MM.1S (cell line): Measurements from ENCODE around the gene CNTN5.

Experiments
- DNase-seq: peaks from one replicate; pipeline ENCODE4 v3.0.0-alpha.2; 2015
- H2AFZ ChIP-seq: fragments of 300-600 bp; sonication (generic); 2 replicates; pipeline ENCODE4 v1.6.0; 2016; ENCODE audit warnings: antibody characterized with exemption, low read length
- H3F3A ChIP-seq: fragments of 300-600 bp; sonication (generic); 2 replicates; pipeline ENCODE4 v1.6.1; 2016; ENCODE audit warnings: mild to moderate bottlenecking, antibody characterized with exemption, low read length, moderate library complexity, mixed read lengths; ENCODE audit not compliant: insufficient read depth
- H3K27ac ChIP-seq: fragments of 300-600 bp; sonication (generic); 2 replicates; pipeline ENCODE4 v1.5.1; 2016; ENCODE audit warnings: mild to moderate bottlenecking, low read length
- H3K27me3 ChIP-seq: fragments of 300-600 bp; sonication (generic); replicated peaks from 2 replicates; pipeline ENCODE4 v1.6.0; 2016; ENCODE audit warnings: low read length; ENCODE audit not compliant: insufficient read depth
- H3K36me3 ChIP-seq: fragments of 300-600 bp; sonication (generic); replicated peaks from 2 replicates; pipeline ENCODE4 v1.6.1; 2016; ENCODE audit warnings: mild to moderate bottlenecking, low read length, mixed read lengths; ENCODE audit not compliant: insufficient read depth
- H3K4me1 ChIP-seq: fragments of 300-600 bp; sonication (generic); 2 replicates; pipeline ENCODE4 v1.6.1; 2016; ENCODE audit warnings: low read length, mixed read lengths
- H3K4me2 ChIP-seq: fragments of 300-600 bp; sonication (generic); 2 replicates; pipeline ENCODE4 v1.6.0; 2016; ENCODE audit warnings: low read depth, low read length
- H3K4me3 ChIP-seq: fragments of 300-600 bp; sonication (generic); 2 replicates; pipeline ENCODE4 v1.5.1; 2016; ENCODE audit warnings: low read length, mixed read lengths
- H3K79me2 ChIP-seq: fragments of 300-600 bp; sonication (generic); 2 replicates; pipeline ENCODE4 v1.6.1; 2016; ENCODE audit warnings: mixed run types, low read length, mixed read lengths
- H3K9ac ChIP-seq: fragments of 300-600 bp; sonication (generic); 2 replicates; pipeline ENCODE4 v1.6.1; 2016; ENCODE audit warnings: low read length, mixed read lengths
- H3K9me2 ChIP-seq: fragments of 300-600 bp; sonication (generic); replicated peaks from 2 replicates; pipeline ENCODE4 v1.6.1; 2016; ENCODE audit warnings: mild to moderate bottlenecking, low read length, mixed read lengths; ENCODE audit not compliant: insufficient read depth
- H3K9me3 ChIP-seq: fragments of 300-600 bp; sonication (generic); replicated peaks from 2 replicates; pipeline ENCODE4 v1.6.1; 2016; ENCODE audit warnings: mild to moderate bottlenecking, low read length, mixed read lengths; ENCODE audit not compliant: insufficient read depth
- H4K20me1 ChIP-seq: fragments of 300-600 bp; sonication (generic); 2 replicates; pipeline ENCODE4 v1.6.1; 2016; ENCODE audit warnings: mild to moderate bottlenecking, low read length, moderate library complexity, mixed read lengths; ENCODE audit not compliant: insufficient read depth
- CTCF ChIP-seq: fragments of 300-600 bp; sonication (generic); IDR thresholded peaks from 2 replicates; pipeline ENCODE4 v1.5.1; 2016; ENCODE audit warnings: antibody characterized with exemption, low read length, mixed read lengths
- EZH2 ChIP-seq: fragments of 300-600 bp; sonication (generic); optimal IDR thresholded peaks from 2 replicates; pipeline ENCODE3; 2017; ENCODE audit warnings: low read depth, mild to moderate bottlenecking, antibody characterized with exemption, low read length, mixed read lengths
- EZH2phosphoT487 ChIP-seq: fragments of 300-600 bp; sonication (generic); IDR thresholded peaks from 2 replicates; pipeline ENCODE4 v1.6.1; 2018; ENCODE audit warnings: antibody characterized with exemption, low read length

The CNTN5 gene

DNA sequence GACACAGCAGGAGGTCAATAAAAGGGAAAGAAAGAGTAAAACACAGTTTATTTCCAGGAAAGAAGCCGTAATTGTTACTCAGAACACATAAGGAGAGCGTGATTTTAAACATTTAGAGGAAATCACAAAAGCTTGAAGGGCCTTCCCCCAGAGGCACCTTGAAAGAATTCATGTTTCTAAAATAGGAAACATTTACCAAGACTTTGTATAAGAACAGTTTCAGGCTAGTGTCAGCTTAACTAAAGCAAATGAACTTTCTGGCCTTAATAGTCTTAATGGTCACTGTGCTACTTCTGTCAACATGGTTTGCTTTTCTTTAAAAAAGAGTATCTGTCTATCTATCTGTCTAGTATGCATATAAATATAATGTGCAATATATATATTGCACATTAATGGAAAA is 208.8 kb downstream of the CNTN5 start:
- Histone ChIP-seq H3F3A (no peaks in the 10 kb centered on the region), H3K4me2 (peak overlapping the region; percentile 66), H2AFZ (peak overlapping the region; percentile 46), H3K79me2 (no peaks in the 10 kb centered on the region), H3K27me3 (no peaks in the 10 kb centered on the region), H3K4me3 (peak overlapping the region; percentile 16; the same call in 1 of the 2 replicates), H3K9ac (no peak overlapping the region; the same call in 1 of the 2 replicates), H3K4me1 (0 out of 2 replicates have a peak, but pooled peaks cover 4% of the 10 kb centered on the region), H3K36me3 (no peaks in the 10 kb centered on the region), H3K9me3 (no peaks in the 10 kb centered on the region), H3K9me2 (no peaks in the 10 kb centered on the region), H4K20me1 (no peaks in the 10 kb centered on the region), H3K27ac (peak overlapping the region; percentile 9; the same call in 1 of the 2 replicates)
- TF ChIP-seq EZH2phosphoT487: no peak
- TF ChIP-seq EZH2: no peak
- TF ChIP-seq CTCF: no peak
- peak; percentile 81 for DNase-seq

GRCh38 chr11:99234534-99234933 is 213.8 kb downstream of the CNTN5 start:
- Histone ChIP-seq H2AFZ (no peak overlapping the region), H3F3A (no peaks in the 10 kb centered on the region), H3K9me3 (no peaks in the 10 kb centered on the region), H3K9me2 (no peaks in the 10 kb centered on the region), H3K79me2 (no peaks in the 10 kb centered on the region), H3K27me3 (no peaks in the 10 kb centered on the region), H3K4me3 (no peak overlapping the region), H3K36me3 (no peaks in the 10 kb centered on the region), H3K4me1 (0 out of 2 replicates have a peak, but pooled peaks cover 4% of the 10 kb centered on the region), H3K9ac (no peak overlapping the region), H3K27ac (no peak overlapping the region), H3K4me2 (no peak overlapping the region), H4K20me1 (no peaks in the 10 kb centered on the region)
- DNase-seq: no peak
- TF ChIP-seq EZH2 (no peak), CTCF (no peak), EZH2phosphoT487 (no peak)

DNA sequence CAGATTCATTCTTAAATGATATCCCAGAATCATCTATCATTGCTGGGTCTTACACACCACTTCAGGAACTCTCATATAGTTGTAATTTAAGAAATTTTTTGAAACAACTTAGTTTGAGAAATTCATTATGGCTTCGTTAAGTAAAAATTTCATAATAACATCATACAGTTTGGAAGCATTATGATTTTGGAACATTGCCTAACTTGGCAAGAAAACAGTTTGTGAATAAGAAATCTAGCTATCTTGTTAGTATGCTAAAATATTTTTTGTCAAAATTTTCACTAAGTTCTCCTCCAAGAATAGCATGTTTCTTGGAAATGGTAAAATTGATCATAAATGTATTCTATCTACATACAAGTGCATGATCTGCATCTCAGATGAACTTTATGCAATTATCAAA is 217.7 kb downstream of the CNTN5 start:
- H3K9me2 ChIP-seq: no peaks in the 10 kb centered on the region
- DNase-seq: no peak
- H3K9ac ChIP-seq: no peak overlapping the region
- no peak overlapping the region for H3K4me3 ChIP-seq
- no peaks in the 10 kb centered on the region for H3F3A ChIP-seq
- no peaks in the 10 kb centered on the region for H4K20me1 ChIP-seq
- no peak overlapping the region for H2AFZ ChIP-seq
- H3K4me2 ChIP-seq: no peak overlapping the region
- no peak overlapping the region for H3K27ac ChIP-seq
- no peaks in the 10 kb centered on the region for H3K27me3 ChIP-seq
- H3K9me3 ChIP-seq: no peaks in the 10 kb centered on the region
- no peak for TF ChIP-seq CTCF
- TF ChIP-seq EZH2phosphoT487: no peak
- TF ChIP-seq EZH2: no peak
- H3K79me2 ChIP-seq: no peaks in the 10 kb centered on the region
- H3K36me3 ChIP-seq: no peaks in the 10 kb centered on the region
- H3K4me1 ChIP-seq: no peaks in the 10 kb centered on the region
